Activated naive CD4-positive, alpha-beta T cell treated with anti-CD3 and anti-CD28 coated beads, Interleukin-2, amount 50 U/mL, for 16 hours (primary cell): Measurements from ENCODE around the gene C2orf68.
A peak's percentile ranks its signal among the peaks of the same experiment; 100 is the strongest.
"Not testable (repeated sequence)": the region's sequence is repeated elsewhere in the genome, so short reads cannot be mapped to it uniquely, and the experiment has no call there.

Experiments used
- DNase-seq: peaks from one replicate; pipeline ENCODE4 v3.0.0-alpha.2; 2020

The C2orf68 gene

DNA sequence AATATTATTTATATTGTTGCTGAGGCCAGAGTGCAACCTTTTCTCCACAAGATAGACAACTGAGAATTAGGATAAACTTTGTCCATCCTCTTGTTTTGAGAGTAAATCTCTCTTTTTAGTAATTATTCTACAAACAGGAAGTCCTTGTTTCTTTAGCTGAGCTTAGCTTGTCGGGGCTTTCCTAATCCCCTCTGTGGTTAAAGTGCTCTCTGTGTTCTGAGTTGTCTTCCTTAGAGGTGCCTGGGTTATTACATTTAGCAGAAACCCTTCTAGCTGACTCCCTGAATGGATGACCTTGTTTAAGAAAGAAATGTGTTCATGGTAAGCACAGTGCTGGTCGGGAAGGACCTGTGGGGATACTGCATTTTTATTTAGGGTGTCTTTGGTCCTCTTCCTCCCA lies 16.8 kb upstream of the C2orf68 start:
- no peak for DNase-seq

DNA sequence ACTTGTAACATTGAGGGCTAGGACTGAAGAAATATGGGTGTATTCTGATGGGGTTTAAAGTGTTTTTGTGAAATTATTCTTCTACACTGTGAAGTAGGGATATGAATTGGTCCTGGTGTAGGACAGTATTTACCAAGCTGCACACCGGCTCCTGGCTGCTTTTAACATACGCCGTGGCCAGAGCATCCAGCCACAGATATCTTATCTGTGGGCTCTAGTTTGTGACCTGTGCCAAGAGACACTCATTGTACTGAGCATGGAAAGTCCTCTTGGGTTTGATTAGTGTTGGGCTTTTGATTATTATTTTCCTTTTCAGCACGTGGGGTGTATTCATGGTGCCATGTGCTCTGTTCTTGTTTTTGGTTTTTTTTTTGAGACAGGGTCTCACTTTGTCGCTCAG lies 12.1 kb upstream of the C2orf68 start:
- DNase-seq, result no peak

DNA sequence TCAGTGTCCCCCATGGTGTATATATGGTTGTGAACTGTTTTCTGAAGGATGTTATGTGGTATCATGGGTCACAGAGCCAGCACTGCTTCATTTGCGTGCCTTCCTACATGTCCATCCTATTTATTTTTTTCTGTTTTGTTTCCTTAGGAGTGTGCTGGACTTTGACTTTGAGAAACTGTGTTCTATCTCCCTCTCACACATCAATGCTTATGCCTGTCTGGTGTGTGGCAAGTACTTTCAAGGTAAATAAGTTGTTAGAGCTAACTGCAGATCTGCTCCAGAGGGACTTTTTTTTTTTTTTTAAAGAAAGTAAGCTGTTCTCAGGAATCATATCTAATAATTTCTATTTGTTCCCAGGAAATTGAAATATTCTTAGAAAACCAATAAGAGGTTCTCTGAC lies 9.5 kb upstream of the C2orf68 start:
- no peak for DNase-seq

DNA sequence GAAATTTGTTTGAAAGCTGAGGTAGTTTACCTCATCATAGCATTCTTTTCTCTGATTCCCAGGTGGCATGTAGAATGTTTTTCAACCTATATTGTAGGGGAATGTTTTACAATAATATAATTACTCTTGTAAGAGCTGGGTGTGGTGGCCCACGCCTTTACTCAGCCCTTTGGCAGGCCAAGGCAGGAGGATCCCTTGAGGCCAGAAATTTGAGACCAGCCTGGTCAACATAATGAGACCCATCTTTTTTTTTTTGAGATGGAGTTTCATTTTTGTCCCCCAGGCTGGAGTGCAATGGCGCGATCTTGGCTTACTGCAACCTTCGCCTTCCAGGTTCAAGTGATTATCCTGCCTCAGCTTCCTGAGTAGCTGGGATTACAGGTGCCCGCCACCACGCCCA lies 7.8 kb upstream of the C2orf68 start:
- DNase-seq, result no peak

DNA sequence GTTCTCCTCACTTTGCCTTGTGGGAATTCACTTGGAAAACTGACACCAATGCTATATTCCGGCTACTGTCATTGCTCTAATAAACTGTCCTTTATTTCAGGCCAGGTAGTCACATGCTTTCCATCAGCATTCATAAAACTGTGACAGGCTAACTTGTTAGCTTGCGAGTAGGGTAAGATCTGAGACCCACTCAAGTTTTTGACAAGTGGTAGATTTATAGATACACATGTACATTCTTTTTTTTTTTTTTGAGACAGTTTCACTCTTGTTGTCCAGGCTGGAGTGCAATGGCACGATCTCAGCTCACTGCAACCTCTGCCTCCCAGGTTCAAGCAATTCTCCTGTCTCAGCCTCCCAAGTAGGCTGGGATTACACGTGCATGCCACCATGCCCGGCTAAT lies 5.9 kb upstream of the C2orf68 start:
- not testable (repeated sequence) for DNase-seq

DNA sequence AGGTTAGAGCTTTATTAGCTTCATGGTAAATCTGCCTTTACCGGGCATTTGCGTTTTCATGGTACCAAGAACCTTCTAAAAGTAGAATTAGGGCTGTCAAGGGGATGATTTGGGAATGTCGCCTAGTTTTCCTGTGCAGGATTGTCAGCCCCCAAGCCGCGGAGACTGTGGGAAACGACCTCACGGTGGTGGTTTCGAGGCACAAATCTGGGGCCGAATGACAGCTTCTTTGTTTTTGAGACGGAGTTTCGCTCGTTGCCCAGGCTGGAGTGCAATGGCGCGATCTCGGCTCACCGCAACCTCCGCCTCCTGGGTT lies 3.5 kb upstream of the C2orf68 start:
- DNase-seq, result no peak

DNA sequence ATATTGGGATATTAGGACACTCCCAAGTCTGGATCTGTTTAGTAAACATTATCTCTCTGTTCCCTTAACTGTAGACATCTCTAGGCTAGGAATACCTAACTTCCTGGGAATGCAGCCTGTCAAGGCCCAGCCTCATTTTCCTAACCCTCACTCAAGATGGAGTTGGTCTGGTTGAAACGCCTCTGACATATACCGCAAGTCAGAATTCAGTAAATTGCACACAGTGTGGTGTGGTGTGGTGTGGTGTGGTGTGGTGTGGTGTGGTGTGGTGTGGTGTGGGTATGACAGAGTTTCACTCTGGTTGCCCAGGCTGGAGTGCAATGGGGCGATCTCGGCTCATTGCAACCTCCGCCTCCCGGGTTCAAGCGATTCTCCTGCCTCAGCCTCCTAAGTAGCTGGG lies 2.9 kb upstream of the C2orf68 start:
- not testable (repeated sequence) for DNase-seq

DNA sequence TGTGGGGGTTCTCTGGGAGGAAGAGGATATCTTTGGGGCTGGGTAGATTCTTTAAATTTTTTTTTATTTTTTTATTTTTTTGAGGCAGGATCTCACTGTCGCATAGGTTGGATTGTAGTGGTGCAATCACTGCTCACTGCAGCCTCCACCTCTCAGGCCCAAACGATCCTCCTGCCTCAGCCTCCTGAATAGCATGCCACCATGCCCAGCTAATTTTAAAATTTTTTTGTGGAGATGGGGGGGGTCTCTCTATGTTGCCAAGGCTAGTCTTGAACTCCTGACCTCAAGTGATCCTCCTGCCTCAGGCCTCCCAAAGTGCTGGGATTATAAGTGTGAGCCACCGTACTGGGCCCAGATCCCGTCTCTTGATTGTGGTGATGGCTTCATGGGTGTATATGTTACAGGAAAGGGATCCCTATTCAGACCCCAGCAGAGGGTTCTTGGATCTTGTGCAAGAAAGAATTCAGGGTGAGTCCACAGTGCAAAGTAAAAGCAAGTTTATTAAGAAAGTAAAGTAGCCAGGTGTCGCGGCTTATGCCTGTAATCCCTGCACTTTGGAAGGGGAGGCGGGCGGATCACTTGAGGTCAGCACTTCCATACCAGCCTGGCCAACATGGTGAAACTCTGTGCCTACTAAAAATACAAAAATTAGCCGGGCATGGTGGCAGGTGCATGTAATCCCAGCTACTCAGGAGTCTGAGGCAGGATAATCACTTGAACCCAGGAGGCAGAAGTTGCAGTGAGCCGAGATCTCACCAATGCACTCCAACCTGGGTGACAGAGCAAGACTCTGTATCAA lies 2.0 kb upstream of the C2orf68 start:
- no peak for DNase-seq

DNA sequence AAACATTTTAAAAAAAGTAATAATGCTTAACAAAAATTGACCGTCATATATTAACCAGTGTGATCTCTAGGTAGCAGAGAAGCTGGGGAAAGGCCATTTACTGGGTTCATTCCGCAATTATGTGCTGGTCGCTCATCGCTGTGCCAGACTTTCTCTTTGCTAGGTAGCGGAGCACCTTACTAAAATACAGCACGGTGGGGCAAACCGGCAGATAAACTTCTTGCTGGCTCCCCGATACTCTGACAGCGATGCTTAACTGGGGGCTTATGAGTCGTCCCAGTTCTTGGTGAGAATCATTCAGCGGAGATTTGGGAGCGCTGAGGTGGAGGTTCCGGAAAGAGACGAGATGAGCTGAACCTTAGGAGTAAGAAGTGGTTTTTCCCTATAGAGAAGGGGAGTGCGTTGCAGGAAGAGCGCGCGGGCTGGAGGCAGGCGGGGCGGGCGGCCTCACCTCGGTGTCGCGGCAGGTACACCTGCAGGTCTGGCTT lies 605 bp downstream of the C2orf68 start:
- DNase-seq, result no peak

DNA sequence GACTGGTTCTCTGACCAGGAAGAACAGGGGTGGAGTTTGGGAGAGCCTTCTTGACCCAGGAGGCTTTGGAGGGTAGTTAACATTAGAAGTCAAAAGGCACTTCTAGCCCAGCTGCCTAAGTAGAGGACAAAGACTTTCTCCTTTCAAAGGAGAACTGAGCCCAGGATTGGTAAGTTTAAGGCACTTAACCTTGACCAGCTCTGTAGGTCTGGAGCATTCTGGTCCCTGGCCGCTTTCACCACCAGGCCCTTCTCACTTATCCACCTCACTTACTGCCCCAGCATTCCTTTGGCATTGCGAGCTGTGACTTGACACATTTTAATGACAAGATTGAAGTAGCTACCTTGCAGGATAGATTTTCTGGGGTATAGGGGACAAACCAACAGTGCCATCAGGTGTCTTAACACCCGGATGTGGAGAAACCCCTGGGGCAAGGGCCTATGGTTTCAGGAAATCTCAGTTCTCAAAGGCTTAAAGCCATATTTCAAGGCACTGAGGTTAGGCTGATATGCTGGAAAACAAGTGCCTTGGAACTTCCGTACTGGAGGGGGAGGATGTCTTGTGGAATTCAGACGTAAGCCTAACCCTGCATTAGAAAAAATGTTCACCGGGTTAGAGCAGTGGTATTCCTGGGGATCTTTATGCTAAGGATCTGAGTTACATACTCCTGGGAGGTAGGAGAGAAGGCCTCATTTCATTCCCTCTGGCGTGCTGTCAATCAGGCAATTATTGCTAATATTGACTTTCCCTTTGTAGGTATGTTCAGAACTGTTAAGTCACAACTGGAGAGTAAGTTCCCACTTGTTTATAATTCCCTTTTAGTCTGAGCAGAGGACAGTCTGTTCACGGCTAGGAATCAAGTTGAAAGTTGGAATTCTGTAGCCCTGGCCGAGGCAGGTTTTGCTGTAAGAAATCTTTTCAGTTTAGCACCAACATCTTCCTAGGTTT lies 4.3 kb downstream of the C2orf68 start:
- no peak for DNase-seq

DNA sequence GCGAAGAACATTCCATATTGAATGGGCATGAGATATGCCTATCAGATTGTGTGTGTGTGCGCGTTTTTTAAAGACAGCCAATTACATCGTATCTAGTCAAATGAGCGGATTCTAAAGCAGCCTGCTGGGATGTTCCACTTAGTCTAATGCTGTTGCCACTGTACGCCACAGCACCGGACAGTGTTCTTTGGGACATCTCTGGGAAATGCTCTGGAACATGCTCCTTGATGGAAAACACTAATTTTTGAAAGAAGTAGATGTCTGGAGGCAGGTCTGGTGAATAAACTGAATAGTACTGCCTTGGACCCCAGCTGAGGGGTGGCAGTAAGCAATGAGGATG lies 5.8 kb downstream of the C2orf68 start:
- DNase-seq, result no peak

DNA sequence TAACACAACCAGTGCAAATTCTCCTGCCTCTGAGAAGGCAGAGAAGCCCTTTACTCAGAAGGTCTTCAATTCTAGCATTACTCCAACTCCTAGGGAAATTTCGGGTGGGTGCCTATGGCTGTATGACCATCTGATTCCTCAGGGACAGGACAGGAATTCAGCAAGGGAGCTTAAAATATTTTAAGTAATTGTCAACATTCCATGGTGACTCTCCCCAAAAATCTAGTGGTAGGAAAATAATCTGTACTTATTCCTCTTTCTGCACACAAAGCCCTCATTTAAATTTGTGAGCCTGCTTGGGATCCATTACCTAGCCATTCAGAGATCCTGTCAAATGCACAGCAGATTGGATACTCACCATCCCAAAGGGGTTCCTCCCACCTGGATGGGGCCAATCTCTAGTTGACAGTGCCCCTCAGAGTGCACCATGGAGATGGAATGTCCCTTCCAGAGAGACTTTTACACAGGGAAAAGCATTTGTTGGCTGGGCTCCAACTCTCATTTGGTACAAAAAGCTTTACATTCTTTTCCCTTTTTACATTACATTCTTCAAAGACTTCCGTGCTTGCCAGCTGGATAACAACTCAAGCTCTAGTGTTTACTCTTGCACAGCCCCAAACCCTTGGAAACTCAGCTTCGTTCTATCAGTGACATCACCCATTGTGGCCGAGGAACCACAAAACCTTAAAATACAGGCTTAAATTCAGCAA lies 6.3 kb downstream of the C2orf68 start:
- DNase-seq, result no peak

DNA sequence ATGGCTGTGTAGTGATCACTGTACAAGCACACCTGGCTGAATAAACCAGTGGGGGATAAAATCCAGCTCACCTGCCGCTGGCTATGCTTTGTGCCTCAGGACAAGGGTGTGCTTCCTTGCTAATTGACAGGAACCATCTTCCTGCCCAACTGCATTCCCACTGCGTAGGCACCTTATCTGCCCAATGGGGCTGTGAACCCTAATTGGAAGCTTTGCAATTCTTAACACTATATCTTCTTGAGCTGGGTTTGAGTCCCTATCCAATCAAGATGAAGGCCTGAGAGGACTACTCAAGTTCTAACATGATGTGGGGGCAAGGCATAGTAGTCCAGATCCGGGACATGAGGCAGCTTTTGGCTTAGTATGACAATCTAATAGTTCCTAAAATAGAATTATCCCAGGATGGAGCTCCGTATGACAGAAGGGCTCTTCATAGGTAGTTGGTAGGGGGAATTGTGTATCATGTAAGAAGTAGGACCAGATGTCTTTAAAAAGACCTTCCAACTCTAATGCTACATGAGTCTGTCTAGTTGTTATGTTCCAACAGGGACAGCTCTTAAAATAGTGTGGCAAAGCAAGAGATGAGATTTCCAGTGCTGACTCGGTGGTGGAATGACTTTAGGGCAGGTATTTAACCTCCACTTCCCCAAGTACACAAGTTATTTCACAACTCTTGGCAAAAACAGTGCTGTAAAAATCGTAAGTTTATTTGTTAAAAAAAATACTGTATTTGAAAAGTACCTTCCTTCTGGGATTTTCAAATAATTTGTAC lies 7.1 kb downstream of the C2orf68 start:
- DNase-seq, result no peak

DNA sequence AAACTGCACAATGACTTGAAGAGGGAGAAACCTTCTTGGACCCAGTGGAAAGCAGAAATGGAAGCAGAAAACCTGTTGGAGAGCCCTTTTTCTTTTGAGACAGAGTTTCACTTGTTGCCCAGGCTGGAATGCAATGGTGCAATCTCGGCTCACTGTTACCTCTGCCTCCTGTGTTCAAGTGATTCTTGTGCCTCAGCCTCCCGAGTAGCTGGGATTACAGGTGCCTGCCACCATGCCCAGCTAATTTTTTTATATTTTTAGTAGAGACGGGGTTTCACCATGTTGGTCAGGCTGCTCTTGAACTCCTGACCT lies 7.8 kb downstream of the C2orf68 start:
- not testable (repeated sequence) for DNase-seq

DNA sequence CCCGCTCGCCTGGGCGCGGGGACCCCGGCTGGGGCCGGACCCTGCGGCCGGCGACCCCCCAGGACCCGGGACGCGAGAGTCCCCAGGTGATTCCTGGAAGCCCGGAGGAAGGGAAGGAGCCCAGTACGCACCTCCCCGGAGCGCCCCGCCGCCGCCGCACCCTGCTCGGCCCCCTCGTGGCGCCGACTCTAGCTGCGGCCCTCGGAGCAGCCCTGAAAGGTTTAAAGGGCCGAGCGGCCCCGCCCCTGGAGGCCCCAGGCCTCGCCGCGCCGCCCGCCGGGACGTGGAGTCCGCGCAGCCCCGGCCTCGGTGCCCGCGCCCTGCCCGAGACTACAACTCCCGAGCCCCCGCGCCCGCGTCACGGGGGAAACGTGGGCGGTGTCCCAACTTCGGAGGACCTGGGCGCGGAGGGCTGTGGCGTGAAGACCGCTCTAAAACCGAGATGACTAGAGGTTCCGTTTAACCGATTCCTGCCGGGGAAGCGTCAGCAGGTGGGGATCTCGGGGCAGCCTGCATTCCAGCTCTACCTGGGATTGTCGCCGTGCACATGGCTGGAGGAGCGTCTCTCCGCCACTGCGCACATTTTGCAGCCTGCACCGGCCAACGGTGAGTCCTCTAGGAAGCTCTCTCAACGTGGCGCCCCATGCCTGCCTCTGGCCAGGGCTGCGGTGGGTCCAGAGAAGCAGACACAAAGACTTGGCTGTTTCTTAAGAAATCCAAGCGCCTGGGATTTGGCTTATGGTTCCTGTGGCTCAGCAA lies 9.2 kb downstream of the C2orf68 start, which contains the start of gene TMEM150A:
Gene TMEM150A (minus strand): TSS at position 223 of the 759 bp plus-strand sequence. CDS start 750 bp downstream, outside the sequence.
- peak; percentile 88 for DNase-seq

DNA sequence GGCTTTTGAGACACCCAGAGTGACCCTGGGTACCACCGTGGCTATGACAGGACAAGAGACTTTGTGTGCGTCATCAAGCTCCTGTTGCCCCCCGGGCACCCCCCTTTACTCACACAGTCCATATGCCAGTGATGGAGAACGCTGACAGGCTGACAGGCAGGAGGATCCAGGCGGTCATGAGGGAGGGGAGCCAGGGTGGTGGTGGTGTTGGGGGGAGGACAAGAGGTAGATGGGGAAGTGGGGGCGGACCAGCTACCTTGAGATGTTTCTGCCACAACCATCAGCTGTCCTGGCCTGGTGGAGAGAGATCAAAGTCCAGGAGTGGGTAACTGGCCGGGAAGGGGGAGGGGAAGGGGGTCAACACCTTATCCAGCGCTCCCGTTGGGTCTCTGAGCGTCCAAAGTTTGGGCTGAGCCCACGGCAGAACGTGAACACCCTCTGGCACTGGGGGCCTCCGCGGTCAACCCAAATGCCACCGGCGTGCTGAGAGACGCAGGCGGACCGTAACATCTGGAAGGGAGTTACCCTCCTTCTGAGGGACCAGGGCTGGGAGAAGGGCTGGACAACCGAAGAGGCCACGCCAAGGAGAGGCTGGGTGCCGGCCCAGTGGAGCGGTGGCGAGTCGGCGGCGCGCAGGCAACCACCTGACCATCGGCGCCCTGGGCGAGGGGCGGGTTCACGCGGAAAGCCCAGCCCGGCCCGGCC lies 9.9 kb downstream of the C2orf68 start:
- no peak for DNase-seq

DNA sequence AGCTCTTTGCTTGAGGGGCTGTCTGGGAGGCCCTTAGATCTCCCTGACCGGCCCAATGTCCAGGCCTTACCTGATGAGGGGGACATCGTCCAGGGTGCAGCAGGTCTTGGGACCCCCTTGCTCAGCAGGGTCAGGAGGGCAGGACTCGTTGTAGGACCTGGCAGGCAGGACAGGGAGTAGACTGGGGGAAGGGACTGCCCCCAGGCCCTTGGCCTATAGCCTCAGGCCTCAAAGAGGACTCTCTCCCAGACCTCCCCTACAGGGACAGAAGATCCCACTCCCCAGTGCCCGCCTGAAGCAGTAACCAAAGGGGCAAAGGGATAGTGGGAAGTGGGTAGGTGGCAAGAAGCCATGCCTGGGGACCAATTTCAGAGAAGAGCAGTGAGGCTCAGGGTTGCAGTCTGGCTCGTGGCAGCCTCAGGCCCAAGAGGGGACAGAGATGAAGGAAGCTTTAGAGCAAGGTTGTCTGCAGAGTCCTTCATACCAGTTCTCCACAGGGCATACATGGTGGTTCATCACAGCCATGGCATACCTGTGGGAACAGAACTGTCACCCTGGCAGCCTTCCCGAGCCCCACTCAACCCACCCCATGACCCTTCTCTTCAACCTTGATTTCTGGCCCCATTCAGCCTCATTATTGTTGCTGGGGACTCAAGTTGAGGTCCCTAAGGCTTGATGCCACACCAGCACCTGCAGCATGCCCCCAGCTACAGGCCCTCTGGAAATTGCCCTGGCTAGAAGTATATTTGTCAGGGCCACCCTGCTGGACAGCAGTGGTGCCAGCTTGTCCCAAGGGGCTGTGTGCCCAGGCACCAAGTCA lies 10.7 kb downstream of the C2orf68 start:
- DNase-seq, result no peak

DNA sequence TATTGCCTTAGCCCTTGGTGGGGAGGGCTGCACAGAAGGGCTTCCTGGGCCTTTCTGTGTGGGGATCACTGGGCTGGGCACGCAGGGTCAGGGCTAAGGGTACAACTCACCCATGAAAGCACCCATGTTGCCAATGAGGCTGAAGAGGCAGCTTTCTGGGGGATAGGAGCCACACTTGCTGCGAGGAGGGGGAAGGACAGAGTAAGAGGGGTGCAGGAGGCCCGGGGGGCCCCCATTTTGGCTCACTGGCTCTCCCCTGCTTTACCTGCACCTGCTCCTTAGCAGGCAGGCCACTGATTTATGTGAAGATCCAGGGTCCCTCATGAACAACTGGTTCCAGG lies 11.7 kb downstream of the C2orf68 start:
- no peak for DNase-seq

DNA sequence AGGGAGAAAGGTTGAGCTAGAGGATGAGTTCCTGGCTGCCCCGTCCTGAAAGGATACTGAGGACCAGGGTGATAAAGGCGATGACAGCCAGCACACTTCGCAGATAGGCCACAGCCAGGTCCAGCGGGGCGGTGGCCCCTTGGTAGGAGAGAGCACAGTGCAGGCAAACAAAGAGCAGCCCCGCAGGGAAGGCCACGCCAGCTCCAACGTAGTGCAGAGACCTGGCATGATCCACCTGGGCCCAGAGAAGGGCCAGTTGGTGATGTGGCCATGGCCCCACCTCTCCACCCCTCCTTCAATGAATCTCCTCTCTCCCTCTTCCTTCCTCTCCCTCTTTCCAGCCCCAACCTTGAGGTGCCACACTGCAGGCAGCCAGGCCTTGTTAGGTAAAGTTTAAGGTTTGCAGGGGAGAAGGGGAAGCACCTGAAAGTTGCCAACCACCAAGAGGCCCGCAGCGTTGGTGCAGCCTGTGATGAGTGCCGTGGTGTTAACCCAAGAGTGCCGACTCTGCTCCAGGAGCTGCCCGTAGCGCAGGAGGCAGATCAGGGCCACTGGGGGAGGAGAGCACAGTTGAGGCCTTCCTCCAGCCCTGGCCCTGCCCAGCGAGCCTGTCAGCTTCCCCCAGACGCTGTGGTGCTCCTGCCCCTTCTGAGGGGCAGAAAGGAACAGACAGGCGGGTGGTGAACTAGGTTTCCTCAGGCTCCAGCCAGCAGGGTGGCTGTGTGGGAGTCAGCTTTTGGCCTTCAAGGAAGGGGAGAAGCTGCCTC lies 12.2 kb downstream of the C2orf68 start:
- no peak for DNase-seq
